Neural cell (in vitro differentiated cells): Measurements from ENCODE around the gene APBA1. TPM values are rescaled to one million over a fixed set of nuclear protein-coding genes. Genes with fewer than 3 reads are reported as not detected.

ENCODE experiments used
- H2AFZ ChIP-seq: fragments of 200-600, 300-800 bp; sonication (generic), shearing (Covaris generic); 2 replicates; pipeline ENCODE4 v1.6.0; 2014; ENCODE audit warnings: low read depth, mild to moderate bottlenecking, antibody characterized with exemption, low read length, moderate library complexity
- H3F3A ChIP-seq: fragments of 200-600 bp; shearing (Covaris generic); 2 replicates; pipeline ENCODE4 v1.6.1; 2016; ENCODE audit warnings: mild to moderate bottlenecking, moderate library complexity, mixed read lengths, antibody characterized with exemption, low read length; ENCODE audit not compliant: insufficient read depth, poor library complexity, severe bottlenecking
- H3K27ac ChIP-seq: fragments of 200-600, 300-800 bp; sonication (generic), shearing (Covaris generic); 2 replicates; pipeline ENCODE4 v1.5.1; 2014; ENCODE audit warnings: mild to moderate bottlenecking, low read length, moderate library complexity
- H3K27me3 ChIP-seq: fragments of 300-800, 200-600 bp; sonication (generic), shearing (Covaris generic); 2 replicates; pipeline ENCODE4 v1.6.0; 2014; ENCODE audit warnings: mild to moderate bottlenecking, low read depth, low read length, moderate library complexity; ENCODE audit not compliant: insufficient read depth
- H3K36me3 ChIP-seq: fragments of 300-800, 200-600 bp; sonication (generic), shearing (Covaris generic); 2 replicates; pipeline ENCODE4 v1.5.1; 2014; ENCODE audit warnings: mild to moderate bottlenecking, antibody characterized with exemption, low read length, moderate library complexity; ENCODE audit not compliant: insufficient read depth
- H3K4me2 ChIP-seq: fragments of 300-800, 200-600 bp; sonication (generic), shearing (Covaris generic); 2 replicates; pipeline ENCODE4 v1.6.0; 2014; ENCODE audit warnings: mild to moderate bottlenecking, low read length
- H3K4me3 ChIP-seq: fragments of 300-800, 200-600 bp; sonication (generic), shearing (Covaris generic); 2 replicates; pipeline ENCODE4 v1.5.1; 2014; ENCODE audit warnings: mild to moderate bottlenecking, low read length, moderate library complexity
- H3K79me2 ChIP-seq: fragments of 200-600 bp; shearing (Covaris generic); replicated peaks from 2 replicates; pipeline ENCODE4 v1.6.0; 2014; ENCODE audit warnings: mild to moderate bottlenecking, low read length, moderate library complexity; ENCODE audit not compliant: insufficient read depth
- H3K9ac ChIP-seq: fragments of 300-800, 200-600 bp; sonication (generic), shearing (Covaris generic); 2 replicates; pipeline ENCODE4 v1.6.1; 2016; ENCODE audit warnings: mild to moderate bottlenecking, low read length, mixed read lengths
- H3K9me2 ChIP-seq: fragments of 200-600 bp; shearing (Covaris generic); 2 replicates; pipeline ENCODE4 v1.6.1; 2016; ENCODE audit warnings: mild to moderate bottlenecking, low read length, mixed read lengths; ENCODE audit not compliant: insufficient read depth
- H3K9me3 ChIP-seq: fragments of 200-600, 300-800 bp; sonication (generic), shearing (Covaris generic); 2 replicates; pipeline ENCODE4 v1.6.1; 2016; ENCODE audit warnings: mild to moderate bottlenecking, mixed run types, low read length, moderate library complexity, mixed read lengths
- H4K20me1 ChIP-seq: fragments of 200-600 bp; shearing (Covaris generic); 2 replicates; pipeline ENCODE4 v1.6.1; 2016; ENCODE audit warnings: mild to moderate bottlenecking, mixed run types; ENCODE audit not compliant: insufficient read depth
- CTCF ChIP-seq: fragments of 450-650 bp; IDR thresholded peaks from 2 replicates; pipeline ENCODE4 v1.5.1; 2014; ENCODE audit warnings: antibody characterized with exemption, mild to moderate bottlenecking, moderate library complexity; ENCODE audit not compliant: poor library complexity, severe bottlenecking
- EP300 ChIP-seq: fragments of 450-650 bp; conservative IDR thresholded peaks from 2 replicates; pipeline ENCODE4 v1.6.1; 2014; ENCODE audit warnings: antibody characterized with exemption, mild to moderate bottlenecking, moderate library complexity; ENCODE audit not compliant: poor library complexity, severe bottlenecking
- EZH2 ChIP-seq: fragments of 200-600, 300-800 bp; shearing (Covaris generic), sonication (generic); IDR thresholded peaks from 2 replicates; pipeline ENCODE4 v1.6.1; 2014; ENCODE audit warnings: antibody characterized with exemption, low read length, borderline replicate concordance, mild to moderate bottlenecking; ENCODE audit not compliant: insufficient read depth, poor library complexity, severe bottlenecking
- MXI1 ChIP-seq: fragments of 450-650 bp; conservative IDR thresholded peaks from 2 replicates; pipeline ENCODE4 v1.6.1; 2014; ENCODE audit warnings: antibody characterized with exemption, mild to moderate bottlenecking; ENCODE audit not compliant: poor library complexity, severe bottlenecking
- POLR2AphosphoS5 ChIP-seq: IDR thresholded peaks from 2 replicates; pipeline ENCODE4 v1.6.1; 2012
- RAD21 ChIP-seq: fragments of 450-650 bp; conservative IDR thresholded peaks from 2 replicates; pipeline ENCODE4 v1.6.1; 2014; ENCODE audit warnings: antibody characterized with exemption, mild to moderate bottlenecking, moderate library complexity
- REST ChIP-seq: IDR thresholded peaks from 2 replicates; pipeline ENCODE4 v1.6.1; 2012; ENCODE audit warnings: borderline replicate concordance
- SMC3 ChIP-seq: fragments of 450-650 bp; conservative IDR thresholded peaks from 2 replicates; pipeline ENCODE4 v1.6.1; 2014; ENCODE audit warnings: antibody characterized with exemption, mild to moderate bottlenecking, moderate library complexity; ENCODE audit not compliant: poor library complexity
- TAF1 ChIP-seq: IDR thresholded peaks from 2 replicates; pipeline ENCODE4 v1.6.1; 2012; ENCODE audit warnings: low read depth
- polyA plus RNA-seq: library from polyadenylated mRNA; depleted of rRNA; stranded (reverse); fragments of >200 nt; gene quantifications from 2 replicates; pipeline ENCODE4 v1.2.3, GENCODE V29; 2014

The APBA1 gene
- polyA plus RNA-seq, 1 donor from 2014 or later: 10.9 TPM

- Histone ChIP-seq H3K36me3 (no peaks in the 10 kb centered on the region), H3F3A (no peaks in the 10 kb centered on the region), H2AFZ (no peak overlapping the region), H3K4me3 (no peak overlapping the region), H3K79me2 (no peaks in the 10 kb centered on the region), H3K9me3 (no peaks in the 10 kb centered on the region), H3K9ac (no peak overlapping the region), H4K20me1 (no peaks in the 10 kb centered on the region), H3K9me2 (no peaks in the 10 kb centered on the region), H3K4me2 (no peak overlapping the region), H3K27me3 (no peaks in the 10 kb centered on the region), H3K27ac (no peak overlapping the region)
- TF ChIP-seq MXI1 (no peak), SMC3 (no peak), RAD21 (no peak), POLR2AphosphoS5 (no peak), TAF1 (no peak), EZH2 (no peak)
Measured at GRCh38 chr9:69573651-69574050, 98.5 kb downstream of the APBA1 start.

GRCh38 chr9:69572611-69573010 lies 99.6 kb downstream of the APBA1 start:
- no peak overlapping the region for H3K4me2 ChIP-seq
- H3K79me2 ChIP-seq: no peaks in the 10 kb centered on the region
- H3K36me3 ChIP-seq: no peaks in the 10 kb centered on the region
- H3F3A ChIP-seq: no peaks in the 10 kb centered on the region
- TF ChIP-seq REST (no peak), EP300 (no peak), POLR2AphosphoS5 (no peak), SMC3 (no peak)
- no peak overlapping the region for H3K27ac ChIP-seq
- H3K4me3 ChIP-seq: no peak overlapping the region
- no peaks in the 10 kb centered on the region for H4K20me1 ChIP-seq
- H3K9me3 ChIP-seq: no peaks in the 10 kb centered on the region
- no peak overlapping the region for H3K9ac ChIP-seq
- H3K9me2 ChIP-seq: no peaks in the 10 kb centered on the region
- H2AFZ ChIP-seq: no peak overlapping the region
- H3K27me3 ChIP-seq: no peaks in the 10 kb centered on the region

- no peak overlapping the region for H3K27ac ChIP-seq
- no peak overlapping the region for H3K4me2 ChIP-seq
Measured at GRCh38 chr9:69571032-69571431, 101.1 kb downstream of the APBA1 start.

More at GRCh38 chr9:69571032-69571431, 101.1 kb downstream of the APBA1 start:
- no peak overlapping the region for H2AFZ ChIP-seq
- H3K79me2 ChIP-seq: no peaks in the 10 kb centered on the region
- no peaks in the 10 kb centered on the region for H3F3A ChIP-seq
- H3K9ac ChIP-seq: no peak overlapping the region
- H3K9me2 ChIP-seq: no peaks in the 10 kb centered on the region
- no peaks in the 10 kb centered on the region for H3K36me3 ChIP-seq
- H4K20me1 ChIP-seq: no peaks in the 10 kb centered on the region
- no peaks in the 10 kb centered on the region for H3K9me3 ChIP-seq
- no peaks in the 10 kb centered on the region for H3K27me3 ChIP-seq
- no peak overlapping the region for H3K4me3 ChIP-seq
- no peak for TF ChIP-seq EP300
- no peak for TF ChIP-seq REST
- no peak for TF ChIP-seq CTCF
- no peak for TF ChIP-seq POLR2AphosphoS5
- TF ChIP-seq EZH2: no peak
- TF ChIP-seq RAD21: no peak
- TF ChIP-seq TAF1: no peak
- TF ChIP-seq MXI1: no peak
- no peak for TF ChIP-seq SMC3
